ENCODE data around the gene DGKI. TPM values are rescaled to one million over a fixed set of nuclear protein-coding genes. Genes with fewer than 3 reads are reported as not detected.

Gene DGKI
- polyA plus RNA-seq, 4 donors = 0.35 to 0.54 TPM; not detected in 2

DNA sequence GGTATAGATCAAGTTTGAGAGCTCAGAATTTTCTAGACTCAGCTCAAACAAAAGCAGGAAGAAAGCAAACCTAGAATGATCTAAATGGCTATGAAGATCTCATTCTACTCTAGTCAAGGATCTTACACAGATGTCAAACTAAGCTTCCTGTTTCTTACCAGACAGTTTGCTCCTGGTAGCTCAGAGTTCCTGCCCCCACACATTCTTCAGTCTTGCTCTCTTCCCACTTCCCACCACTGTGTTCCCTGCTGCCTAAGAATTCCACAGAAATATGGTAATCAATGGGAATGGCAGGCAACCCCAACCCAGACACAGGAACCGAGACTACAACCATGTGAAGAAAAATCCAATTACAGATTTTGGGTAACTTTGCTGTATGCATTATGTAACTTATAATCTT, 369.8 kb downstream of the DGKI start:
- Histone ChIP-seq H3K27me3 (ENCODE audit: control insufficient read depth in 3 of 3, insufficient read depth in 3 of 3, low read length in 3 of 3) (no peaks in the 10 kb centered on the region), H3K4me1 (ENCODE audit: control insufficient read depth in 3 of 3, insufficient read depth in 2 of 3, low read depth in 1 of 3, low read length in 2 of 3) (no peaks in the 10 kb centered on the region), H3K4me3 (ENCODE audit: low read depth in 1 of 3, low read length in 3 of 3) (no peak overlapping the region), H3K9me3 (ENCODE audit: control insufficient read depth in 2 of 2, insufficient read depth in 1 of 2, low read depth in 1 of 2, low read length in 1 of 2) (no peaks in the 10 kb centered on the region), H3K27ac (ENCODE audit: low read depth in 1 of 3, low read length in 2 of 3) (no peak overlapping the region), H3K36me3 (ENCODE audit: control insufficient read depth in 3 of 3, insufficient read depth in 2 of 3, low read depth in 1 of 3, low read length in 3 of 3) (no peaks in the 10 kb centered on the region)
- FAIRE-seq = no peak
- no peak for DNase-seq
- WGBS, 3 donors = 62 to 69% (median 64%) methylated on average over 1 of the region's 1 CpG

DNA sequence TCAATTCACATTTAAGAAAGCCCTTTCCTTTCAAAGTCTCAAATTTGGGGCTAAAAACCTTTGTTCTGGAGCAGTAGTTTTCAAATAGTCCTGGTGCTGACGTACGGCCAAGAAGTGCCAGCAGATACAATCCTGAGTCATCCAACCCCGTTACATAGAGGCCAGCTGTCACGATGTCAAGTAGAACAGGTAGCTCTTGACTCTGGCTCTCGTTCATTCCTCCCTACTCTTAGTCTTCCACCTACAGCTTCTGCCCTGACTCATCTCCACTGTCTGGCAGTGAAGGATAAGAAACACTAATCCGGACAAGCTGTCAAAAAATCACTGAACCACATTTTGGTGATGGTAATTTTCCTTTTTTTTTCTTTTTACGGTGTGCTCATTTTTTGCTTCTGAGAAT, 370.8 kb downstream of the DGKI start:
- Histone ChIP-seq H3K4me3 (ENCODE audit: low read depth in 1 of 3, low read length in 3 of 3) (no peak overlapping the region), H3K36me3 (ENCODE audit: control insufficient read depth in 3 of 3, insufficient read depth in 2 of 3, low read depth in 1 of 3, low read length in 3 of 3) (no peaks in the 10 kb centered on the region), H3K27me3 (ENCODE audit: control insufficient read depth in 3 of 3, insufficient read depth in 3 of 3, low read length in 3 of 3) (no peaks in the 10 kb centered on the region), H3K4me1 (ENCODE audit: control insufficient read depth in 3 of 3, insufficient read depth in 2 of 3, low read depth in 1 of 3, low read length in 2 of 3) (no peaks in the 10 kb centered on the region), H3K27ac (ENCODE audit: low read depth in 1 of 3, low read length in 2 of 3) (no peak overlapping the region), H3K9me3 (ENCODE audit: control insufficient read depth in 2 of 2, insufficient read depth in 1 of 2, low read depth in 1 of 2, low read length in 1 of 2) (no peaks in the 10 kb centered on the region)
- no peak for DNase-seq
- FAIRE-seq = no peak
- WGBS, 3 donors = 85 to 88% (median 87%) methylated on average over 7 of the region's 7 CpGs

DNA sequence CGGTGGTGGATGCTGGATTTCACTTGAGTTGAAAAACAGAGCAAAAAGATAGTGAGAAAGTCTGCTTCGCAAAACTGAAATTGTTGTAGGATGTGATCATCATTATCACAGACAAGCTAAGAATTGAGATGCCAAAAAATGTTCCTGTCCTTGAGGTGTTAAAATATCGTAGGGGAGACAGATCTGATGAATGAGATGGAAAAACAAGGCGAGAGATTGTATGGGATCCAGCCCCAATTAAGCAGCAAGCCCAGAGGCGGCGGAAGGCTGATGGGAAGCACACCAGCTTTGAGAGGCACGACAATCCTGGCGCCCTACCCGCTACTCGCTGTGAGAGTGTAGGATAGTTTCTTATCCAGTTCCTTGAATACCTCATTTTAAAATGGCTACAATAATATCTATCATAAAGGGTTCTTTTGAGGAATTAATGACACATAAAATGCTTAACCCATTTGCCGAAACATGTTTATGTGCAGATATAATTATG, 372.2 kb downstream of the DGKI start:
- H3K27me3 ChIP-seq (ENCODE audit: control insufficient read depth in 3 of 3, insufficient read depth in 3 of 3, low read length in 3 of 3) = no peaks in the 10 kb centered on the region
- no peak for FAIRE-seq
- H3K4me1 ChIP-seq (ENCODE audit: control insufficient read depth in 3 of 3, insufficient read depth in 2 of 3, low read depth in 1 of 3, low read length in 2 of 3) = no peaks in the 10 kb centered on the region
- no peak overlapping the region for H3K4me3 ChIP-seq (ENCODE audit: low read depth in 1 of 3, low read length in 3 of 3)
- no peaks in the 10 kb centered on the region for H3K9me3 ChIP-seq (ENCODE audit: control insufficient read depth in 2 of 2, insufficient read depth in 1 of 2, low read depth in 1 of 2, low read length in 1 of 2)
- H3K36me3 ChIP-seq (ENCODE audit: control insufficient read depth in 3 of 3, insufficient read depth in 2 of 3, low read depth in 1 of 3, low read length in 3 of 3) = no peaks in the 10 kb centered on the region
- WGBS, 3 donors = 85 to 89% (median 85%) methylated on average over 11 of the region's 11 CpGs
- no peak for DNase-seq
- no peak overlapping the region for H3K27ac ChIP-seq (ENCODE audit: low read depth in 1 of 3, low read length in 2 of 3)

DNA sequence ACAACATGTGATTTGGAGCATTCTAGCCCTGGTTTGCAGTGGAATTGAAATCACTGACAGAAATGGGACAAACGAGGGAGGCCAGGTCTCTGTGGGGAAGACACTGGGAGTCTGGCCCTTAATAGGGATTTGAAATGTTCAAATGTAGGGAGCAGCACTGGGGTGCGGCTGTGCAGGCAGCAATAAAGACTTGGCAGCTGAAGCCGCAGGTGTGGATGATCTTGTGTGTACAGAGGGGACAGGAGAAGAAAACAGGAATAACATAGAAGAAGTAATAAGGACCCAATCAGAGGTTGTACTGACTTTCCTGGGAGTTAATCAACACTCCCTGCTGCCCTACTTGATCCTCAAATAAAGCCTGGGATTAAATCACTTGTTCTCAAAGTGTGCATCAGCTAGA, 375.6 kb downstream of the DGKI start:
- DNase-seq (no peak), FAIRE-seq (no peak)
- no peaks in the 10 kb centered on the region for H3K27me3 ChIP-seq (ENCODE audit: control insufficient read depth in 3 of 3, insufficient read depth in 3 of 3, low read length in 3 of 3)
- no peaks in the 10 kb centered on the region for H3K9me3 ChIP-seq (ENCODE audit: control insufficient read depth in 2 of 2, insufficient read depth in 1 of 2, low read depth in 1 of 2, low read length in 1 of 2)
- no peak overlapping the region for H3K4me3 ChIP-seq (ENCODE audit: low read depth in 1 of 3, low read length in 3 of 3)
- H3K36me3 ChIP-seq (ENCODE audit: control insufficient read depth in 3 of 3, insufficient read depth in 2 of 3, low read depth in 1 of 3, low read length in 3 of 3) = no peaks in the 10 kb centered on the region
- WGBS, 3 donors = 15 to 61% (median 24%) methylated on average over 3 of the region's 3 CpGs
- H3K27ac ChIP-seq (ENCODE audit: low read depth in 1 of 3, low read length in 2 of 3) = no peak overlapping the region
- no peaks in the 10 kb centered on the region for H3K4me1 ChIP-seq (ENCODE audit: control insufficient read depth in 3 of 3, insufficient read depth in 2 of 3, low read depth in 1 of 3, low read length in 2 of 3)

DNA sequence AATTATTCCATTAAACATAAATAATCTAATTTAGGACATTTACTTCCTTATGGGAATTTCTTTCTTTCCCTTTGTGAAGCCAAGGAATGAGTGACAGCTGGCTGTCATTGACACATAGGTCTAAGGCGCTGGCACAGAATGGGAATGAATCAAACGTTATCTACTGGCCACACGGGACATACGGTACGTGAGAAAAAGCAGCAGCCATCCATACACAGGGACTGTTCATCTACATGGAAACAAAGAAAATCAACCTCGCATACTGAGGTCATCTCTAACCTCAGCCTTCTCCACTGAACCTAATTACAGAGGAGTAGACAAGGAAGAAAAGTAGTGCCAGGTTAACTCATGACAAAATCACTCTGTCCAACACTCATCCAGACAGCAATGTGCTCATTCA, 376.9 kb downstream of the DGKI start:
- FAIRE-seq (no peak), DNase-seq (no peak)
- no peaks in the 10 kb centered on the region for H3K4me1 ChIP-seq (ENCODE audit: control insufficient read depth in 3 of 3, insufficient read depth in 2 of 3, low read depth in 1 of 3, low read length in 2 of 3)
- H3K27me3 ChIP-seq (ENCODE audit: control insufficient read depth in 3 of 3, insufficient read depth in 3 of 3, low read length in 3 of 3) = no peaks in the 10 kb centered on the region
- no peaks in the 10 kb centered on the region for H3K9me3 ChIP-seq (ENCODE audit: control insufficient read depth in 2 of 2, insufficient read depth in 1 of 2, low read depth in 1 of 2, low read length in 1 of 2)
- no peaks in the 10 kb centered on the region for H3K36me3 ChIP-seq (ENCODE audit: control insufficient read depth in 3 of 3, insufficient read depth in 2 of 3, low read depth in 1 of 3, low read length in 3 of 3)
- 79 to 86% (median 83%) methylated on average over 6 of the region's 6 CpGs for WGBS, 3 donors
- H3K4me3 ChIP-seq (ENCODE audit: low read depth in 1 of 3, low read length in 3 of 3) = no peak overlapping the region
- no peak overlapping the region for H3K27ac ChIP-seq (ENCODE audit: low read depth in 1 of 3, low read length in 2 of 3)

DNA sequence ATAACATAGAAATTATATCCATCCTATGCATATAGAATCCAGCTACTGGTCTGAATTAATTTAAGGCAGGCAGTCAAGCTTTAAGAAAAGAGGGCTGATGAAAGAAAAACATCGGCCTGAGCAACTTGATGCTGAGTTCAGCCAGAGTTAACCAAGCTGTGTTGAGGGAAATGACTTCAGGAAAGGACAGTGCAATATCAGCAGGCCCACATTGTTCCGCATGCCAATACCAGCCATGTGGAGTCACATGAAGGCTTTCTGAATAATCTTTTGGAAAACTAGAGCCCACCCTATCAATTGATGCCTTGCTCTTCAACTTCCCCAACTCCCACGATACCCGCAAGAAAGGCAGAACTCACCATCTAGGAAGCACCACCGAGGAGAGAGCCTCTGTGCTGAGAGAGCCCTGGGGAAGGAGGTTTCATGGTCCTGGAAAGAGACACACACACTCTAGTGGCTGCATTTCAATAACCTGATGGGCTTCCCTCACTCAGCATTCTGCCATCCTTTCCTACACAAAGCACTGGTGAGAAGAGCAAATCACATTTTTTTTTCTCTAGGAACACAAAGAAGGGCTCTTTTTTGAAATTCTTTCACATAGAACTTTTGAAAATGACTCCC, 377.5 kb downstream of the DGKI start:
- H3K36me3 ChIP-seq (ENCODE audit: control insufficient read depth in 3 of 3, insufficient read depth in 2 of 3, low read depth in 1 of 3, low read length in 3 of 3) = no peaks in the 10 kb centered on the region
- H3K27me3 ChIP-seq (ENCODE audit: control insufficient read depth in 3 of 3, insufficient read depth in 3 of 3, low read length in 3 of 3) = no peaks in the 10 kb centered on the region
- H3K4me1 ChIP-seq (ENCODE audit: control insufficient read depth in 3 of 3, insufficient read depth in 2 of 3, low read depth in 1 of 3, low read length in 2 of 3) = no peaks in the 10 kb centered on the region
- FAIRE-seq = no peak
- 63 to 80% (median 69%) methylated on average over 5 of the region's 5 CpGs for WGBS, 3 donors
- H3K27ac ChIP-seq (ENCODE audit: low read depth in 1 of 3, low read length in 2 of 3) = no peak overlapping the region
- H3K4me3 ChIP-seq (ENCODE audit: low read depth in 1 of 3, low read length in 3 of 3) = no peak overlapping the region
- no peaks in the 10 kb centered on the region for H3K9me3 ChIP-seq (ENCODE audit: control insufficient read depth in 2 of 2, insufficient read depth in 1 of 2, low read depth in 1 of 2, low read length in 1 of 2)
- DNase-seq = no peak

DNA sequence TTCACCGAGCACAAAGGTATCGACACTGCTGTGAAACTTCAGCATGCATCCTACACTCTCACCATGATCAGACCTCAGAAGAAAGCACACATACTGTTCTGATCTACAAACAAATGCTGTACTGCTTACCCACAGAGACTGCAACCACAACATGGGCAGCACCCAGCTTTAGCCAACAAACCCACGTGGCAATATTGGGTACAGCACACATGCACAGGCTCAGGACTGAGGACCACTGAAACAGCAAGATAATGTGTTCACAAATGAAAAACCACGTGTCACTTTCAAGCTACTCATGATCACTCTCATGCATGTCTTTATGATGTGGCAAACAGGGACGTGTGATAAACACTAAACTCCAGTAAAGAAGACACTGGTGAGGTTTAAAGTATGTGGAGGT, 383.9 kb downstream of the DGKI start:
- H3K27ac ChIP-seq (ENCODE audit: low read depth in 1 of 3, low read length in 2 of 3) = no peak overlapping the region
- no peak overlapping the region for H3K4me3 ChIP-seq (ENCODE audit: low read depth in 1 of 3, low read length in 3 of 3)
- 65 to 77% (median 77%) methylated on average over 5 of the region's 5 CpGs for WGBS, 3 donors
- no peak for FAIRE-seq
- H3K27me3 ChIP-seq (ENCODE audit: control insufficient read depth in 3 of 3, insufficient read depth in 3 of 3, low read length in 3 of 3) = no peaks in the 10 kb centered on the region
- no peaks in the 10 kb centered on the region for H3K9me3 ChIP-seq (ENCODE audit: control insufficient read depth in 2 of 2, insufficient read depth in 1 of 2, low read depth in 1 of 2, low read length in 1 of 2)
- H3K4me1 ChIP-seq (ENCODE audit: control insufficient read depth in 3 of 3, insufficient read depth in 2 of 3, low read depth in 1 of 3, low read length in 2 of 3) = no peaks in the 10 kb centered on the region
- DNase-seq = no peak
- H3K36me3 ChIP-seq (ENCODE audit: control insufficient read depth in 3 of 3, insufficient read depth in 2 of 3, low read depth in 1 of 3, low read length in 3 of 3) = no peaks in the 10 kb centered on the region

DNA sequence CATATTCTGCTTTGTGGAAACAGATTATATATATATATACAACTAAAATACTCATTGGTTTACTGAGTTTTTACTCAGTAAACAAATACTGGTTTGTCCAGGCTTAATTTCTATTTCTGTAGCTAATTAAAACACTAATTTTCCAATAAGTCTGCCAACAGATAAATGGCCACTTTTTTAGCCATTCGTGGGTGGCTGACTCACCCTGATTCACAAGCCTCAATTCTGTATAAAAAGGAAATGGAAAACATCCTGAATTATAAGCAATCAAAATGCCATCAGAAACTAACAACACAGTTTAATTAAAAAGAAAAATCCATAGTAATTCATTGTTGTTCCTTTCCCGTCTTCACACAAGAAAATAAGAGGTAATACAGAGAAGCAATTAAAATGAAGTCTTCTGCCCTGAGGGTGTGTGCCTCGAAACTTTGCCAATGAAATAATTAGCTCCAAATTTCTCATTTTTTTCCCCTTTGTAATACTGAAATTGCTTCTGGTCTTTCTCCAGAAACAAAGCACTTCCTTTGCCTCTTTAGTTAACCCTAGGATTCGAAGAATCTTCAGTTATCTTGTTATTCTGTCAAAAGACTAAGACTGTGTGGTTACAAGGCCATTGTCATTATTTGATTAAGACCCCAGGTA, 384.6 kb downstream of the DGKI start:
- FAIRE-seq (no peak), DNase-seq (no peak)
- Histone ChIP-seq H3K4me3 (ENCODE audit: low read depth in 1 of 3, low read length in 3 of 3) (no peak overlapping the region), H3K36me3 (ENCODE audit: control insufficient read depth in 3 of 3, insufficient read depth in 2 of 3, low read depth in 1 of 3, low read length in 3 of 3) (no peaks in the 10 kb centered on the region), H3K27ac (ENCODE audit: low read depth in 1 of 3, low read length in 2 of 3) (no peak overlapping the region), H3K4me1 (ENCODE audit: control insufficient read depth in 3 of 3, insufficient read depth in 2 of 3, low read depth in 1 of 3, low read length in 2 of 3) (no peaks in the 10 kb centered on the region), H3K27me3 (ENCODE audit: control insufficient read depth in 3 of 3, insufficient read depth in 3 of 3, low read length in 3 of 3) (no peaks in the 10 kb centered on the region), H3K9me3 (ENCODE audit: control insufficient read depth in 2 of 2, insufficient read depth in 1 of 2, low read depth in 1 of 2, low read length in 1 of 2) (no peaks in the 10 kb centered on the region)
- WGBS, 3 donors = 53 to 58% (median 55%) methylated on average over 4 of the region's 4 CpGs

DNA sequence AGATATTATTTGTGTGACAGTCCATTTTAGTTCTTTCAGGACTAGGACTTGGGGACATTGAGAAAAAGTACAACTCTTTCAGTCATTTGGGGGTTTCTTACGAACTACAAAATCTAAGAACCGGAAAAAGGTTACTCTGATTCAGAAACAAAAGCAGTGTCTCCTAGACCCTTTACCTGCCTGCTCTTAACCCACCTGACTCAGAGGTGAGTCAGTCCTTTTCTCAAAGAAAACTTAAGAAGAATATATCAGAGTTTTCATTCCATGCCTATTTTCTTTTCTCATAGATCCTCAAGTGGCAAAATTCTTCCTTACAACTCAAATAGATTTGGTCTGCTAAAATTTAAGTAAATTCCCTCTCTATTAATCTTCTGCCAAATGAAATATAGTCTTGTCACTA, 388.4 kb downstream of the DGKI start:
- WGBS, 3 donors = 68 to 85% (median 81%) methylated on average over 2 of the region's 2 CpGs
- Histone ChIP-seq H3K4me1 (ENCODE audit: control insufficient read depth in 3 of 3, insufficient read depth in 2 of 3, low read depth in 1 of 3, low read length in 2 of 3) (no peaks in the 10 kb centered on the region), H3K27ac (ENCODE audit: low read depth in 1 of 3, low read length in 2 of 3) (no peak overlapping the region), H3K9me3 (ENCODE audit: control insufficient read depth in 2 of 2, insufficient read depth in 1 of 2, low read depth in 1 of 2, low read length in 1 of 2) (no peaks in the 10 kb centered on the region), H3K27me3 (ENCODE audit: control insufficient read depth in 3 of 3, insufficient read depth in 3 of 3, low read length in 3 of 3) (no peaks in the 10 kb centered on the region), H3K36me3 (ENCODE audit: control insufficient read depth in 3 of 3, insufficient read depth in 2 of 3, low read depth in 1 of 3, low read length in 3 of 3) (no peaks in the 10 kb centered on the region), H3K4me3 (ENCODE audit: low read depth in 1 of 3, low read length in 3 of 3) (no peak overlapping the region)
- FAIRE-seq (no peak), DNase-seq (no peak)
